ENCODE measurements around the gene DNAH8.
"Not testable (repeated sequence)": the region's sequence is repeated elsewhere in the genome, so short reads cannot be mapped to it uniquely, and the experiment has no call there.

Gene DNAH8

GRCh38 chr6:38910207-38910606, 195.1 kb downstream of the DNAH8 start:
- no peak for DNase-seq

- DNase-seq, result no peak
These were observed 197.3 kb downstream of the DNAH8 start for GRCh38 chr6:38912378-38912777.

GRCh38 chr6:38915205-38915925, 200.3 kb downstream of the DNAH8 start:
- no peak for DNase-seq

- DNase-seq, result not testable (repeated sequence)
These were observed 206.4 kb downstream of the DNAH8 start for GRCh38 chr6:38921540-38921939.

- DNase-seq, result no peak
These were observed 209.8 kb downstream of the DNAH8 start for GRCh38 chr6:38924791-38925509.

DNA sequence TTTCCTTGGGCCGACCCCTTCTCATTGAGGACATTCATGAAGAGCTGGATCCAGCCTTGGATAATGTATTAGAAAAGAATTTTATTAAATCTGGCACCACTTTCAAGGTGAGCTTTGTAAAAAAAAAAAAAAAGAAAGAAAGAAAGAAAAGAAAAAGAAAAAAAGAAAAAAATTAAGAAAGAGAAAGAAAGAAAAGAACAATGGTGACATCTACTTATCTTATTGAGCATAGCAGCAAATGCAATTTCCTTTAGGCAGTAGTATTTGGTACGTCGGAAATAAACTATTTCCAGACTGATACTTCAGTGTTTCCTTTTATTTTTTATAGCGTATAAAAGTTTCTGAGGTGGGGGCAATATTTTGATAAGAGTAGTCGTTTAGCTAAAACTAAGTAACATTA, 214.4 kb downstream of the DNAH8 start:
- DNase-seq, result no peak

DNA sequence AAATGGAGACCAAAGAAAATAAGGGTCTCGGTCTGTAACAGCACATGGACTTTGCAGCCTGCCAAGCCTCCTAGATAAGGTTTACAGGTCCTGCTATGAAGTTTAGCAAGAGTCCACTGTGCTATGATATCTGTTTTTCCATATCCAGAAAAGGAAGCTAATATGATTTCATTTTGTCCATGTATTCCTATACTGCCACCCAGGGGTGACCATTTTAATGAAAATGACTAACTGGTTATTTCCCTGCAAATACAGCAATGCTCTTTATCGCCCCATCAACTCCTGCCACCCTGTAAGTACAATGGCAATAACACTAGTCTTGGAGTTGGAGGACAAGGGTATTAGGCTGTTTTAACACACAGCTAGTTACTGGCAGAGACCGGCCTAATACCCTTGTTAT, 218.3 kb downstream of the DNAH8 start:
- no peak for DNase-seq

GRCh38 chr6:38935051-38935450, 219.9 kb downstream of the DNAH8 start:
- no peak for DNase-seq

DNA sequence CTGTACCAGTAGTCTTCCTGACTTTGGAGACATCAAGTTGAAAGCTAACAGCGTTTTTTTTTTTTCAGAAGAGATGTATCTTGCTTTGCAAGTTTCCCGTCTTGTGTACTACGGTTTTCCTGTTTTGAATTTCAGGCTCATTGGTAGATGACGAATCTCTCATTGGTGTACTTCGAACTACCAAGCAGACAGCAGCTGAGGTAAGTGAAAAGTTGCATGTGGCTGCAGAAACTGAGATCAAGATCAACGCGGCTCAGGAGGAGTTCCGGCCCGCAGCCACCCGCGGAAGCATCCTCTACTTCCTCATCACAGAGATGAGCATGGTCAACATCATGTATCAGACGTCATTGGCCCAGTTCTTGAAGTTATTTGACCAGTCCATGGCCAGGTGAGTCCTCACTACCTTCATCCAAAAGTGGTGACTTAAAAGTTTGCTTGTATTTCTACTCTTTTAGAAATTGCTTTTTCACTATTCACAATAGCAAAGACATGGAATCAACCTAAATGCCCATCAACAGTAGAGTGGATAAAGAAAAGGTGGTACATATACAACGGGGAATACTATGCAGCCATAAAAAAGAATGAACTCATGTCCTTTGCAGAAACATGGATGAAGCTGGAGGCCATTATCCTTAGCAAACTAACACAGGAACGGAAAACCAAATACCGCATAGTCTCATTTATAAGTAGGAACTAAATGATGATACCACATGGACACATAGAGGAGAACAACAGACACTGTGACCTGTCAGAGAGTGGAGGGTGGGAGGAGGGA, 222.9 kb downstream of the DNAH8 start:
- DNase-seq, result no peak

GRCh38 chr6:38938741-38939140, 223.6 kb downstream of the DNAH8 start:
- DNase-seq, result no peak

DNA sequence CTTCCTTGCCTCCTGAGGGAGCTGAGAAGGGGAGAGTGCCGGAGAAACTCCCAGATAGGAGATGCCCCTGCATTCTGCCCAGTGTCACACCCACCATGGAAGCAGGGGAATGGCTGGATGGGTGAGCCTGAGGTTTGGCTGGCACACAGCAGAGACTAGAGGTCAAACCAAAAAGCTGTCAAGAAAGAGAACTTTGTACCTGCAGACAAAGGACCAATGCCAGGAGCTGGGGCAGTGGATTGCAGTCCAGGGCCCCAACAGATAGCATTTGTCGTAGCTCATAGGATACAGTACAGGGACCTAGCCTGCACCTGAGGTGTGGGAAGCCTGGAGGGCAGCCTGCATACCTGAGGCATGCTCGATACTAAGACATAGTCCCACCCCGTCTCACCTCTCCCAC, 227.3 kb downstream of the DNAH8 start:
- no peak for DNase-seq

DNA sequence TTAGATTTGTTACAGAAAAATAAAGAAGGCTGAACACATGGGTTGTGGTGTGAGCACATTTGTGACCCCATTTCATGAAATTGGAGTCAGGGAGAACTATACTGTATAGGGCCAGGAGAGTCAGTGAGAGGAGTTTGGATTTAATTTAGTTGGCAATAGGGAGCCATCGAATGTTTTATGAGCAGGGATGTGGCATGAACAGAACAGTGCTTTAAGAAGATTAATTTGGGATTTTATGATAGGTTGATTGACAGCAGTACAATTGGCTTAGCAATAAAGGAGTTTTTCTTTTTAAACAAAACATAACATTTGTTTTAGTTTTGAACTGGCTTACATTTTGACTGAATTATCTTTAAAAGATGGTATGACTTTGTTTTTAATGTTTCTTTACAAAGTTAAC, 227.9 kb downstream of the DNAH8 start:
- DNase-seq, result no peak

GRCh38 chr6:38943964-38944363, 228.9 kb downstream of the DNAH8 start:
- DNase-seq, result no peak

DNA sequence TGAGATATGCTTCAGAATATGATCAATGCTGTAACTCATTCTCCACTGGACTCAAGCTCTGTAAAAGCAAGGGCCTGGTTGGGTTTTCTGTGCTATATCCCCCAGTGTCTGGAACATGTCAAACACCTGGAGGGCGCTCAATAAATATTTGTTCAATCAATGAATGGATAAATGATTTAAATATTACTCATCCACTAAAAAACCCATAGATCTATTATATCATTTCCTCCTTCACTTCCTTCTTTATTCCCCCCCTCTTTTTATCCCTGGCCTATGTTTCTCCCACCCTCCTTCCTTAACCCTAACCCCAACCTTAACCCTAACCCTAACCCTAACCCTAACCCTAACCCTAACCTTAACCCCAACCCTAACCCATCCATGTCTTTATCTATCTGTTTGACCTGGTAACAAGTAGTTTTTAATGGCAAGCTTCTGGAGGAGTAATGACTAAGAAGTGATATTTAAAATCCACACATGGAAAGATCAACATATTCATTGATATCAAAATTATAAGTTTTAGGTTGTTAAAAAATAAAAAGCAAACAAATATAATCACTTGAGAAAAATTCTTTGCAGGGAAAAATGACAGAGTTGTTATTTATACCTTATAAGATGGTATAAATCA, 229.7 kb downstream of the DNAH8 start:
- no peak for DNase-seq

- peak in 1 of 2 donors; percentile 14 for DNase-seq
These were observed 240.8 kb downstream of the DNAH8 start for GRCh38 chr6:38955861-38956260.

DNA sequence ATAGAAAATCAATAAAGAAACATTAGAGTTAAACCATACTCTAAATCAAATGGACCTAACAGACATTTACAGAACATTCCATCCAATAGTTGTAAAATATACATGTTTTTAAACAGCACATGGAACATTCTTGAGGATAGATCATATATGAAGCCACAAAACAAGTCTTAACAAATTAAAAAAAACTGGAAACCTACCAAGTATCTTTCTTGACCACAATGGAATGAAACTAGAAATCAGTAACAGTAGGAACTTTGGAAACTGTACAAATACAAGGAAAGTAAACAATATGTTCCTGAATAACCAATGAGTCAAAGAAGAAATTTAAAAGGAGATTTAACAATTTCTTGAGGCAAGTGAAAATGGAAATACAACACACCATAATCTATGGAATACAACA, 242.3 kb downstream of the DNAH8 start:
- no peak for DNase-seq

GRCh38 chr6:38959138-38959537, 244.0 kb downstream of the DNAH8 start:
- DNase-seq, result no peak

DNA sequence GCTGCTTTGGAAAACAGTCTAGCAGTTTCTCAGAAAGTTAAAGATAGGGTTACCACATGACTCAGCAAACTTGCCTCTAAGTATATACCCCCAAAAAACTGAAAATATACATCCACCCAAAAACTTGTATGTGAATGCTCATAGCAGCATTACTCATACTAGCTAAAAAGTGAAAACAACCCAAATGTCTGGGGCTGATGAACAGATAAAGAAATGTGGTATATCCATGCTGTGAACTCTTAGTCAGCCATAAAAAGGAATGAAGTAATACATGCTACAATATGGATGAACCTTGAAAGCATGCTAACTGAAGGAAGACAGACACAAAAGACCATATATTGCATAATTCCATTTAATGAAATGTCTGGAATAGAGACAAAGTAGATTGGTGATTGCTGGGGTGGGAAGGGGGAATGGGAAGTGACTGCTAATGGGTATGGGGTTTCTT, 253.6 kb downstream of the DNAH8 start:
- DNase-seq, result no peak

GRCh38 chr6:38973178-38974057, 258.3 kb downstream of the DNAH8 start:
- DNase-seq, result peak in 1 of 2 donors; percentile 18

GRCh38 chr6:38974389-38975151, 259.5 kb downstream of the DNAH8 start:
- DNase-seq, result no peak

- no peak for DNase-seq
These were observed 260.5 kb downstream of the DNAH8 start for GRCh38 chr6:38975621-38976049.
